ENCODE measurements around the gene GPR132.

- TF ChIP-seq, protein P1, sequence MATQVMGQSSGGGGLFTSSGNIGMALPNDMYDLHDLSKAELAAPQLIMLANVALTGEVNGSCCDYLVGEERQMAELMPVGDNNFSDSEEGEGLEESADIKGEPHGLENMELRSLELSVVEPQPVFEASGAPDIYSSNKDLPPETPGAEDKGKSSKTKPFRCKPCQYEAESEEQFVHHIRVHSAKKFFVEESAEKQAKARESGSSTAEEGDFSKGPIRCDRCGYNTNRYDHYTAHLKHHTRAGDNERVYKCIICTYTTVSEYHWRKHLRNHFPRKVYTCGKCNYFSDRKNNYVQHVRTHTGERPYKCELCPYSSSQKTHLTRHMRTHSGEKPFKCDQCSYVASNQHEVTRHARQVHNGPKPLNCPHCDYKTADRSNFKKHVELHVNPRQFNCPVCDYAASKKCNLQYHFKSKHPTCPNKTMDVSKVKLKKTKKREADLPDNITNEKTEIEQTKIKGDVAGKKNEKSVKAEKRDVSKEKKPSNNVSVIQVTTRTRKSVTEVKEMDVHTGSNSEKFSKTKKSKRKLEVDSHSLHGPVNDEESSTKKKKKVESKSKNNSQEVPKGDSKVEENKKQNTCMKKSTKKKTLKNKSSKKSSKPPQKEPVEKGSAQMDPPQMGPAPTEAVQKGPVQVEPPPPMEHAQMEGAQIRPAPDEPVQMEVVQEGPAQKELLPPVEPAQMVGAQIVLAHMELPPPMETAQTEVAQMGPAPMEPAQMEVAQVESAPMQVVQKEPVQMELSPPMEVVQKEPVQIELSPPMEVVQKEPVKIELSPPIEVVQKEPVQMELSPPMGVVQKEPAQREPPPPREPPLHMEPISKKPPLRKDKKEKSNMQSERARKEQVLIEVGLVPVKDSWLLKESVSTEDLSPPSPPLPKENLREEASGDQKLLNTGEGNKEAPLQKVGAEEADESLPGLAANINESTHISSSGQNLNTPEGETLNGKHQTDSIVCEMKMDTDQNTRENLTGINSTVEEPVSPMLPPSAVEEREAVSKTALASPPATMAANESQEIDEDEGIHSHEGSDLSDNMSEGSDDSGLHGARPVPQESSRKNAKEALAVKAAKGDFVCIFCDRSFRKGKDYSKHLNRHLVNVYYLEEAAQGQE (IDR thresholded peaks at IDR 0.05; ENCODE audit: unreplicated experiment): no peak
- TF ChIP-seq, protein P2, sequence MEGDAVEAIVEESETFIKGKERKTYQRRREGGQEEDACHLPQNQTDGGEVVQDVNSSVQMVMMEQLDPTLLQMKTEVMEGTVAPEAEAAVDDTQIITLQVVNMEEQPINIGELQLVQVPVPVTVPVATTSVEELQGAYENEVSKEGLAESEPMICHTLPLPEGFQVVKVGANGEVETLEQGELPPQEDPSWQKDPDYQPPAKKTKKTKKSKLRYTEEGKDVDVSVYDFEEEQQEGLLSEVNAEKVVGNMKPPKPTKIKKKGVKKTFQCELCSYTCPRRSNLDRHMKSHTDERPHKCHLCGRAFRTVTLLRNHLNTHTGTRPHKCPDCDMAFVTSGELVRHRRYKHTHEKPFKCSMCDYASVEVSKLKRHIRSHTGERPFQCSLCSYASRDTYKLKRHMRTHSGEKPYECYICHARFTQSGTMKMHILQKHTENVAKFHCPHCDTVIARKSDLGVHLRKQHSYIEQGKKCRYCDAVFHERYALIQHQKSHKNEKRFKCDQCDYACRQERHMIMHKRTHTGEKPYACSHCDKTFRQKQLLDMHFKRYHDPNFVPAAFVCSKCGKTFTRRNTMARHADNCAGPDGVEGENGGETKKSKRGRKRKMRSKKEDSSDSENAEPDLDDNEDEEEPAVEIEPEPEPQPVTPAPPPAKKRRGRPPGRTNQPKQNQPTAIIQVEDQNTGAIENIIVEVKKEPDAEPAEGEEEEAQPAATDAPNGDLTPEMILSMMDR (conservative IDR thresholded peaks at IDR 0.05; ENCODE audit: low read depth in 2 of 2): no peak
- TF ChIP-seq JUNB (IDR thresholded peaks at IDR 0.05; ENCODE audit: unreplicated experiment) (no peak), POLR2AphosphoS5 (IDR thresholded peaks at IDR 0.05; ENCODE audit: low read depth) (no peak), EZH2 (IDR thresholded peaks at IDR 0.05; ENCODE audit: low read depth, unreplicated experiment) (no peak), EZH2phosphoT487 (IDR thresholded peaks at IDR 0.05; ENCODE audit: unreplicated experiment) (no peak), STAT1 (IDR thresholded peaks at IDR 0.05; ENCODE audit: unreplicated experiment) (no peak), ZNF114 (CRISPR knock-in tag; IDR thresholded peaks at IDR 0.05) (no peak), CREB1 (CRISPR knock-in tag; IDR thresholded peaks at IDR 0.05; ENCODE audit: low read depth) (no peak), ZNF331 (CRISPR knock-in tag; IDR thresholded peaks at IDR 0.05; ENCODE audit: low read depth) (no peak)
- TF ChIP-seq, protein P3, sequence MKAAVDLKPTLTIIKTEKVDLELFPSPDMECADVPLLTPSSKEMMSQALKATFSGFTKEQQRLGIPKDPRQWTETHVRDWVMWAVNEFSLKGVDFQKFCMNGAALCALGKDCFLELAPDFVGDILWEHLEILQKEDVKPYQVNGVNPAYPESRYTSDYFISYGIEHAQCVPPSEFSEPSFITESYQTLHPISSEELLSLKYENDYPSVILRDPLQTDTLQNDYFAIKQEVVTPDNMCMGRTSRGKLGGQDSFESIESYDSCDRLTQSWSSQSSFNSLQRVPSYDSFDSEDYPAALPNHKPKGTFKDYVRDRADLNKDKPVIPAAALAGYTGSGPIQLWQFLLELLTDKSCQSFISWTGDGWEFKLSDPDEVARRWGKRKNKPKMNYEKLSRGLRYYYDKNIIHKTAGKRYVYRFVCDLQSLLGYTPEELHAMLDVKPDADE (IDR thresholded peaks at IDR 0.05): no peak
Measured at GRCh38 chr14:105025429-105025828, 39.8 kb downstream of the GPR132 start.
